Measurements from ENCODE around the gene KCNG2.

GRCh38 chr18:79869591-79870300, 72.0 kb downstream of the KCNG2 start:
- no peak for TF ChIP-seq CTCF (IDR thresholded peaks at IDR 0.05; ENCODE audit: poor library complexity, severe bottlenecking)
- no peak for TF ChIP-seq TAF1 (IDR thresholded peaks at IDR 0.05; ENCODE audit: low read depth)
- TF ChIP-seq SMC3 (conservative IDR thresholded peaks at IDR 0.05; ENCODE audit: poor library complexity) = no peak
